Osteoblast (primary cell): Measurements from ENCODE around the gene SH3TC1. TPM values are rescaled to one million over a fixed set of nuclear protein-coding genes. Genes with fewer than 3 reads are reported as not detected.

Source experiments
- DNase-seq: peaks from one replicate; pipeline ENCODE4 v3.0.0; 2011; ENCODE audit warnings: low spot score, mixed read lengths; ENCODE audit not compliant: insufficient read length; ENCODE audit errors: missing footprints
- H2AFZ ChIP-seq: 2 replicates; pipeline ENCODE4 v1.6.0; 2011; ENCODE audit warnings: mild to moderate bottlenecking, low read length
- H3K27ac ChIP-seq: 2 replicates; pipeline ENCODE4 v1.5.1; 2011; ENCODE audit warnings: mild to moderate bottlenecking, low read depth, low read length, moderate library complexity
- H3K27me3 ChIP-seq: 2 replicates; pipeline ENCODE4 v1.6.0; 2012; ENCODE audit warnings: mild to moderate bottlenecking, control low read depth, inconsistent platforms, low read length, moderate library complexity; ENCODE audit not compliant: insufficient read depth
- H3K36me3 ChIP-seq: 2 replicates; pipeline ENCODE4 v1.5.1; 2011; ENCODE audit warnings: mild to moderate bottlenecking, low read length, control low read depth, moderate library complexity; ENCODE audit not compliant: insufficient read depth
- H3K4me1 ChIP-seq: 2 replicates; pipeline ENCODE4 v1.5.1; 2011; ENCODE audit warnings: mild to moderate bottlenecking, low read length, control low read depth, moderate library complexity; ENCODE audit not compliant: insufficient read depth
- H3K4me2 ChIP-seq: 2 replicates; pipeline ENCODE4 v1.6.0; 2011; ENCODE audit warnings: mild to moderate bottlenecking, low read length; ENCODE audit not compliant: insufficient read depth
- H3K4me3 ChIP-seq: fragments of 200-600 bp; sonication (generic); 3 replicates; pipeline ENCODE4 v1.5.1; 2012; ENCODE audit warnings: mild to moderate bottlenecking, low read length, inconsistent platforms; ENCODE audit not compliant: insufficient read depth
- H3K79me2 ChIP-seq: 2 replicates; pipeline ENCODE4 v1.6.0; 2012; ENCODE audit warnings: mild to moderate bottlenecking, low read length, control low read depth, inconsistent platforms; ENCODE audit not compliant: insufficient read depth
- H3K9me3 ChIP-seq: 2 replicates; pipeline ENCODE4 v1.5.1; 2011; ENCODE audit warnings: low read depth, low read length, control low read depth
- H4K20me1 ChIP-seq: 2 replicates; pipeline ENCODE4 v1.6.0; 2012; ENCODE audit warnings: mild to moderate bottlenecking, low read length, control low read depth; ENCODE audit not compliant: insufficient read depth
- total RNA-seq: library from RNA; depleted of rRNA; stranded (reverse); fragments of >200 nt; gene quantifications from 2 replicates; pipeline ENCODE4 v1.2.3, GENCODE V29; 2012
- TF ChIP-seq, protein P1 (sequence below): IDR thresholded peaks from 2 replicates; pipeline ENCODE4 v1.5.1; 2011; ENCODE audit warnings: mild to moderate bottlenecking, low read depth, low read length, moderate library complexity; ENCODE audit errors: extremely low read depth

SH3TC1 gene
- total RNA-seq, 1 donor, result 3.6 TPM

DNA sequence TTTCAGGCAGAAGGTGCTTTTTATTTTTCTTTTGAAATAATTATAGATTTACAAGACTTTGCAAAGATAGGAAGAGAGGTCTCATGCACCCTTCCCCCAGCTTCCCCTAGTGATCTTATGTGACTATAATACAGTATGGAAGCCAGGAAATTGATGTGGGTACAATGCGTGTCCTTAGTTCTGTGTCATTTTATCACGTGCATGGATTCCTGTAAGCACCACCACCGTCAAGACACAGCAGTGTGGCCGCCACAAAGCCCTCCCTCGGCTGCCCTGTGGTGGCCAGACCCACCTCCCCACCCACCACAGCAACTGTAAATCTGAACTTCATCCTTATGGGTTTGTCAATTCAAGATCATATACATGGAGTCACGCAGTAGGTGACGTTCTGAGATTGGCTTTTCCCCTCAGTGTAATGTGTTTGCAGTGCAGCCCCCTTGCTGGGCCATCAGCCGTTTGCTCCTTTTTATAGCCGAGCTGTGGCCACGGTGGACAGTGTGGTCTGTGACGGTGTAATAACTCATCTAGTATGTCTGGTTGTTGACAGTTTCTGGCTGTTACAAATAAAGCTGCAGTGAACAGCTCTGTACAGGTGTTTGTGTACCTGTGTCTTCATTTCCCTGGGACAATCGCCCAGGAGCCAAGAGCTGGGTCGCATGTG is 59.6 kb downstream of the SH3TC1 start:
- Histone ChIP-seq H4K20me1 (no peaks in the 10 kb centered on the region), H3K27me3 (no peaks in the 10 kb centered on the region), H3K36me3 (no peaks in the 10 kb centered on the region), H3K9me3 (no peaks in the 10 kb centered on the region), H2AFZ (no peak overlapping the region), H3K4me2 (no peak overlapping the region), H3K4me1 (peaks cover 8% of the 10 kb centered on the region), H3K4me3 (no peak overlapping the region), H3K79me2 (no peaks in the 10 kb centered on the region), H3K27ac (no peak overlapping the region)
- TF ChIP-seq, protein P1, sequence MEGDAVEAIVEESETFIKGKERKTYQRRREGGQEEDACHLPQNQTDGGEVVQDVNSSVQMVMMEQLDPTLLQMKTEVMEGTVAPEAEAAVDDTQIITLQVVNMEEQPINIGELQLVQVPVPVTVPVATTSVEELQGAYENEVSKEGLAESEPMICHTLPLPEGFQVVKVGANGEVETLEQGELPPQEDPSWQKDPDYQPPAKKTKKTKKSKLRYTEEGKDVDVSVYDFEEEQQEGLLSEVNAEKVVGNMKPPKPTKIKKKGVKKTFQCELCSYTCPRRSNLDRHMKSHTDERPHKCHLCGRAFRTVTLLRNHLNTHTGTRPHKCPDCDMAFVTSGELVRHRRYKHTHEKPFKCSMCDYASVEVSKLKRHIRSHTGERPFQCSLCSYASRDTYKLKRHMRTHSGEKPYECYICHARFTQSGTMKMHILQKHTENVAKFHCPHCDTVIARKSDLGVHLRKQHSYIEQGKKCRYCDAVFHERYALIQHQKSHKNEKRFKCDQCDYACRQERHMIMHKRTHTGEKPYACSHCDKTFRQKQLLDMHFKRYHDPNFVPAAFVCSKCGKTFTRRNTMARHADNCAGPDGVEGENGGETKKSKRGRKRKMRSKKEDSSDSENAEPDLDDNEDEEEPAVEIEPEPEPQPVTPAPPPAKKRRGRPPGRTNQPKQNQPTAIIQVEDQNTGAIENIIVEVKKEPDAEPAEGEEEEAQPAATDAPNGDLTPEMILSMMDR, result no peak
- DNase-seq, result no peak

DNA sequence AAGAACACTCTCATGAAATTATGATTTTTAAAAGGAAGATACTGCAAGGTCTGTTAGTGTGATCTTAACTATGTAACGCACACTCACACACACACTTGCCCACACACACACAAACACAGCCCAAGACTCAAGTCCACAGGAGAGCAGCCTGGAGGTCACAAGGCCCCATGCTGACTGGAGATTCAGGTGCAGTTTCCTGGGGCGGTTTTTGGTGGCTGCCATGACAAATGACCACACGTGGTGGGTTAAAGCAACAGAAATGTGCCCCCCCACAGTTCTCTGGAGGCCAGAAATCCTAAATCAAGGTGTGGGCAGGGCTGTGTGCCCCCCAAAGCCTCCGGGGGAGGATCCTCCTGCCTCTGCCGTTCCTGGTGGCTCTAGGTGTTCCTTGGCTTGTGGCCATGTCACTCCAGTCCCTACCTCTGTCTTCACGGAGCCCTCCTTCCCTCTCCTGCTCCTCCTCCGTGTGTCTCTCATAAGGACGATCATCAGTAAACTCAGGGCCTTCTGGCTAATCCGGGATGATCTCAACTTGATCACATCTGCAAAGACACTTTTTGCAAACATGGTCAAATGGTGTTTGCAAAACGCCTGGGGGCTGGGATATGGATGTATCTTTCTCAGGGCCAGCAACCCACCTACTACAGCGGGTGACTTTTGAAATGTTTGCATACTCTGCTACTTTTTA is 60.8 kb downstream of the SH3TC1 start:
- no peak for DNase-seq
- H3K36me3 ChIP-seq, result no peaks in the 10 kb centered on the region
- H3K27ac ChIP-seq, result no peak overlapping the region
- no peak overlapping the region for H3K4me3 ChIP-seq
- no peaks in the 10 kb centered on the region for H3K27me3 ChIP-seq
- TF ChIP-seq, protein P1, result no peak
- no peaks in the 10 kb centered on the region for H3K9me3 ChIP-seq
- H2AFZ ChIP-seq, result no peak overlapping the region
- H3K4me2 ChIP-seq, result no peak overlapping the region
- no peaks in the 10 kb centered on the region for H3K79me2 ChIP-seq
- H3K4me1 ChIP-seq, result peaks cover 8% of the 10 kb centered on the region
- no peaks in the 10 kb centered on the region for H4K20me1 ChIP-seq

DNA sequence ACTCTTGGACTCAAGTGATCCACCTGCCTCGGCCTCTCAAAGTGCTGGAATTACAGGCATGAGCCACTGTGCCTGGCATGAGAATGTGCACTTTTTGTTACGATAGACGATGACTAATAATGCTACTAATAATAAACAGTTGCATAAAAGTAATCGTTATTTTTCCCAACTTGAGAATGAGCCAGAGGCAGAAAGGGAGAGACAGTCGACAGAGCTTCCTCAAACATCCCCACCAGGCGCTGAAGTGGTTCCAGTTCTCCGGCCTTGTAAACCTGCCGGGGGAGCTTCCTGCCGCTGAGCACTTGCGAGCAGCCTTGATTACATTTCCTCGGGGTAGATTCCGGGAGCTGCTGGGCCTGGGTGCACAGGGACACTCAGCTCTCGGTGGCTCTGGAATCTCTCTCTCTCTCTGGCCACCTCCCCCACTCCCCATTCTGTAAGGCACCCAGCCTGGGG is 61.6 kb downstream of the SH3TC1 start:
- Histone ChIP-seq H2AFZ (no peak overlapping the region), H3K9me3 (no peaks in the 10 kb centered on the region), H3K36me3 (no peaks in the 10 kb centered on the region), H3K4me3 (no peak overlapping the region), H4K20me1 (no peaks in the 10 kb centered on the region), H3K27me3 (no peaks in the 10 kb centered on the region), H3K4me1 (peaks cover 8% of the 10 kb centered on the region), H3K4me2 (no peak overlapping the region), H3K27ac (no peak overlapping the region), H3K79me2 (no peaks in the 10 kb centered on the region)
- peak; percentile 92 for DNase-seq
- TF ChIP-seq, protein P1, result no peak

DNA sequence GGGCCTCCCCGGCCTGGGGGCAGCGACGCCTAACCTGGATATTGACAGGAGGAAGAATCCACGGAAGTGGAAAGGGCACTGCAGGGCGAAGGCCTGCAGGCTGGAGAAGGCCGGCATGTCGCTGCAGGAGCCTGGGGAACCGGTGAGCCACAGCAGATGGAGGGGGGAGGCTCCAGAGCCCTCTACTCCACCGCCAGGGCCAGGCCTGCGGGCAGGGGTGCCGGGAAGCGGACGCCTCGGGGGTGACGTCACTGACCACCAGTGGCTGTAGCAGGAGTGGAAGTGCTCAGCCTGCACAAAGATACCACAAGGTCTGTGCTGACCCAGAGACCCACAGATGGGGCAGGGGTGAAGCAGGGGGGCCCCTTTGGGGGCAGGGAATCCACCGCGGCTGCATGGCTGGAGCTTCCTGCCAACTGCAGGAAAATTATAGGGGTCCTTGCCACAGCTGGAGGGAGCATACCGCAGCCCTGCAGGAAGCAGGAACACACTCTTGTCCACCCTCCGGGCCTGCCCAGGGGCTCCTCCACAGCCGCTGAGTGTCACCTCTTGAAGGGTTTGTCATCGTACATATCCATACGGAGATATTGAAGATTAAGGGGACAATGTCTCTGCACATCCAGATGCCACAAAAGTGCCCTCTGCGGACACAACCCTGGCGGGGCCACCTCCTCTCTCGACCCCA is 62.9 kb downstream of the SH3TC1 start:
- Histone ChIP-seq H3K4me1 (peaks cover 8% of the 10 kb centered on the region), H4K20me1 (no peaks in the 10 kb centered on the region), H3K27ac (no peak overlapping the region), H3K4me3 (no peak overlapping the region), H3K9me3 (no peaks in the 10 kb centered on the region), H3K79me2 (no peaks in the 10 kb centered on the region), H2AFZ (peak overlapping the region; percentile 57), H3K27me3 (no peaks in the 10 kb centered on the region), H3K4me2 (no peak overlapping the region), H3K36me3 (no peaks in the 10 kb centered on the region)
- TF ChIP-seq, protein P1, result no peak
- DNase-seq, result peak; percentile 97
